ENCODE measurements around the gene NLGN3.

Gene NLGN3

DNA sequence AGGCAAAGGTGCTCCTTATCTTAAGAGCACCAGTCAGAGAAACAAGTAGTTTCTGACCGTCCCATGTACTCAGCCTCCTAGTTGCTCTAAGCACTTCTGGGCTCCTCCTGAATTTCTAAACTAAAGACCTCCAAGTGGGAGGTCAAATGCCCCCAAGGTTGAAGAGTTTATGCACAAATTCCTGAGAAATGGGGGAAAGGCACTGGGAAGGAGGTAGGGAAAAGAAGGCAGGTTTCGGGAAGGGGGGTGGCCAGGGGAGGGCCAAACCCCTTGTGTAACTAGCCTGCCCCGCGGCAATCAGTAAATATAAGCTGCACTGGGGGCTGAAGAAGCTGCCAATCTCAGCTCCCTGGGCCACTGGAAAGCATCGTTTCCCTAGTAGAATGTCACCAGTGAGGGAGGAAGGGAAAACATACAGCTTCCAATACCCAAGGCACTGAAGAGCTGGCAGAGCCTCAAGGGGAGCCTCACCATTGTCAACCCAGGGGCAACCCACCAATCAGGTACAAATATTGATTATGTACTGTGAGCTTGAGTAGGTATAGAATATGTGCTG, 45.6 kb upstream of the NLGN3 start:
- DNase-seq (ENCODE audit: low spot score): no peak
- no peak overlapping the region for H3K27ac ChIP-seq
- POLR2A ChIA-PET (ENCODE audit: low non-redundant PET): no interaction called here
- CTCF ChIA-PET: interaction anchor here (0.6 kb wide), 1 partner anchor 13 kb away, joined by 3 read pairs; no protein-coding TSS in a partner anchor
- TF ChIP-seq CTCF (conservative IDR thresholded peaks at IDR 0.05; ENCODE audit: low read depth): no peak

DNA sequence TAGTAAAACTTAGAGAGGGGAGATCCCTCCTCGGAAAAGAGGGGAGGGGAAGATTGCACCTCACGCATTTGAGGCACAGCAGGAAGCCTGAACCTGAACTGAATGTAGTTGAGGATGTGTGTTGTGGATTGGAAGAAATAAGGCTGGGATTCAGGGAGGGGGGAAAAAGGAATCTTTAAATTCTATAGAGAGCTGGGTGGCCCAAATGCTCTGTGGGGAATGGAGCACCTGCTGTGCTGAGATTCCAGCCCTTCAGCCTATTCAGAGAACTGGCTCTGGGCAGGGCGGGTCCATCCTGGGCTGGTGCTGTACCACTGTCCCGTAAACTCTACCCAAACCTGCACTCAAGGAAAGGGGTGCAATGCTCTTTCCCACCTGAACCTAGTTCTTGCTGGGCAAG, 44.9 kb upstream of the NLGN3 start:
- H3K27ac ChIP-seq: no peak overlapping the region
- ChIA-PET POLR2A (ENCODE audit: low non-redundant PET) (no interaction called here), CTCF (interaction anchor here (0.6 kb wide), 1 partner anchor 14 kb away, joined by 3 read pairs; no protein-coding TSS in a partner anchor)

GRCh38 chrX:71100581-71101505, 43.8 kb upstream of the NLGN3 start:
- H3K27ac ChIP-seq: no peak overlapping the region
- TF ChIP-seq CTCF (conservative IDR thresholded peaks at IDR 0.05; ENCODE audit: low read depth): no peak
- ChIA-PET CTCF (no interaction called here), POLR2A (ENCODE audit: low non-redundant PET) (no interaction called here)
- no peak for DNase-seq (ENCODE audit: low spot score)

More for the DNA sequence above, 44.9 kb upstream of the NLGN3 start:
- TF ChIP-seq CTCF (conservative IDR thresholded peaks at IDR 0.05; ENCODE audit: low read depth): no peak
- DNase-seq (ENCODE audit: low spot score): no peak

- DNase-seq (ENCODE audit: low spot score): no peak
- TF ChIP-seq CTCF (conservative IDR thresholded peaks at IDR 0.05; ENCODE audit: low read depth): no peak
- ChIA-PET CTCF (no interaction called here), POLR2A (ENCODE audit: low non-redundant PET) (no interaction called here)
- H3K27ac ChIP-seq: no peak overlapping the region
Observed at GRCh38 chrX:71102292-71102691, 42.3 kb upstream of the NLGN3 start.

DNA sequence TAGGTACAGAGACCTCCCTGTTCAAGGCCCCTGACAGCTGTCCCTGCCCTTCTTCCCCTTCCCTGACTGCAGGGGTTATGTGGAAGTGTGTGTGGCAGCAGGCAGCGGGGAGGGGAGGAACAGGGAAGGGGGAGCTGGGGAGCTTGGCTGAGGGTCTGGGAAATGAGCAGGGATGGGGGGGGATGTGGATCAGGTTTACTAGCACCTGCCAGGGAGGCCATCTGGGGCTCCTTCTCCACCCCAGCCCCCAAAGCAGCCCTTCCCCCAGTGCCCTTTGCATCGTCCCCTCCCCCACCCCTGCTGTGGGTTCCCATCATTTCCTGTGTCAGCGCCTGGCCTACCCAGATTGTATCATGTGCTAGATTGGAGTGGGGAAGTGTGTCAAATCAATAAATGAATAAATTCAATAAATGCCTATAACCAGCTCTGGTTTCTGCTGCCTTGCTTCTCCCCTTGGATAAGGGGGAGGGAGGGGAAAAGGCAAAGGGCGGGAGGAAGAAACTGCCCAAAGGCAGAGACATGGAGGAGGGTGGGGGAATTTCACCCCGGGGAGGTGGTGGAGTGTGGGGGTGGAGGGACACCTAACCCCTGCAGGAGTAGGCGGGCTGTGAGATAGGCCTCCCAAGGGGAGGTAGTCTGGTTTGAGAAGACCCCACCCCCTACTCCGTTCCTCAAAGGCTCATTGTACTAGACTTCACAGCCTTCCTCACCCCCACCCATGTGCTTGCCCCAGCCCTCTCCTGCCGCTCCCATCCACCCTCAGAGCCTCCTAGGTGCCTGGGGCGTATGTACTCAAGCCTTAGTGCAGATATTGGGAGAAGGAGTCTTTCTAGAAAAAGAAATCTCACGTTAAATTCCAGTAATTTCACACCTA, 41.3 kb upstream of the NLGN3 start:
- ChIA-PET POLR2A (ENCODE audit: low non-redundant PET) (no interaction called here), CTCF (no interaction called here)
- no peak for TF ChIP-seq CTCF (conservative IDR thresholded peaks at IDR 0.05; ENCODE audit: low read depth)
- no peak for DNase-seq (ENCODE audit: low spot score)
- H3K27ac ChIP-seq: no peak overlapping the region

- no peak for TF ChIP-seq CTCF (conservative IDR thresholded peaks at IDR 0.05; ENCODE audit: low read depth)
- ChIA-PET CTCF (interaction anchor here (0.6 kb wide), 1 partner anchor 73 kb away, joined by 3 read pairs; no protein-coding TSS in a partner anchor), POLR2A (ENCODE audit: low non-redundant PET) (no interaction called here)
- no peak for DNase-seq (ENCODE audit: low spot score)
- H3K27ac ChIP-seq: no peak overlapping the region
Observed at GRCh38 chrX:71105628-71106027, 39.0 kb upstream of the NLGN3 start.
